Upper lobe of left lung (tissue), 6 donors: Measurements from ENCODE around the gene PRCD. TPM values are rescaled to one million over a fixed set of nuclear protein-coding genes. Genes with fewer than 3 reads are reported as not detected.

Experiments used
- ATAC-seq, 2 donors: fragments of 200-7000 bp; cut with Tn5 transposase; one replicate each; pipeline ENCODE4 v1.9.1; 2022; ENCODE audit warnings: mild to moderate bottlenecking in 2 of 2, moderate library complexity in 2 of 2; ENCODE audit not compliant: low FRiP score in 2 of 2
- DNase-seq, 2 donors: peaks; one replicate each; pipeline ENCODE4 v3.0.0-alpha.2; 2019 to 2020
- H3K27ac ChIP-seq, 4 donors: fragments of 200-600 bp; sonication (generic); one replicate each; pipeline ENCODE4 v1.5.1; 2016 to 2019
- H3K27me3 ChIP-seq, 4 donors: fragments of 200-600 bp; sonication (generic); one replicate each; pipeline ENCODE4 v1.5.1; 2017 to 2019
- H3K36me3 ChIP-seq, 4 donors: fragments of 200-600 bp; sonication (generic); one replicate each; pipeline ENCODE4 v1.5.1; 2016 to 2019
- H3K4me1 ChIP-seq, 4 donors: fragments of 200-600 bp; sonication (generic); one replicate each; pipeline ENCODE4 v1.5.1; 2018 to 2019
- H3K4me3 ChIP-seq, 4 donors: fragments of 200-600 bp; sonication (generic); one replicate each; pipeline ENCODE4 v1.5.1; 2017 to 2019; ENCODE audit warnings: mild to moderate bottlenecking in 2 of 4, moderate library complexity in 1 of 4
- H3K9me3 ChIP-seq, 4 donors: fragments of 200-600 bp; sonication (generic); one replicate each; pipeline ENCODE4 v1.5.1; 2018 to 2019
- CTCF ChIP-seq, 6 experiments: fragments of 450-650 bp in 4 of 6; fragments of 200-600 bp in 2 of 6; sonication (generic) in 2 of 6; IDR thresholded peaks; one replicate each; pipeline ENCODE4 v1.5.1; 2016 to 2019; ENCODE audit warnings: antibody characterized with exemption in 6 of 6
- EP300 ChIP-seq, 4 donors: sonication (generic); formaldehyde crosslinking; IDR thresholded peaks; one replicate each; pipeline ENCODE4 v1.5.1; 2017; ENCODE audit warnings: antibody characterized with exemption in 4 of 4, control low read depth in 2 of 4
- POLR2A ChIP-seq, 4 donors: fragments of 450-650 bp; IDR thresholded peaks; one replicate each; pipeline ENCODE4 v1.5.1; 2016 to 2017; ENCODE audit warnings: antibody characterized with exemption in 4 of 4, mild to moderate bottlenecking in 2 of 4
- POLR2AphosphoS5 ChIP-seq, 2 donors: sonication (generic); formaldehyde crosslinking; IDR thresholded peaks; one replicate each; pipeline ENCODE4 v1.5.1; 2017; ENCODE audit warnings: antibody characterized with exemption in 2 of 2
- WGBS, 2 donors: methylation state at CpG; one replicate each; pipeline ENCODE4 v1.1.5; 2017 to 2018; 5-methylcytosine and 5-hydroxymethylcytosine counted together
- total RNA-seq, 6 donors: library from RNA; depleted of rRNA in 4 of 6; stranded (reverse); fragments of >200 nt in 4 of 6; gene quantifications; one replicate each; pipeline versions ENCODE4 v1.1.0 to v1.2.1, GENCODE V29; 2016 to 2021
- donor health status: DM: no; HTN: no; CAD: no; lungs with moderate emphysema.
- donor health status: DM: no; HTN: yes; CAD: no; lungs with severe emphysema.

Gene PRCD
- 10 to 100 TPM in 1 of 6 donors, 1 to 10 TPM in 4, not detected in 1; 3.0 to 13.9 (median 7.2) TPM for total RNA-seq

- DNase-seq: no peak
- H3K4me1 ChIP-seq: peaks cover 45 to 63% (median 58%) of the 10 kb centered on the region in 4 donors
- 75 to 79% methylated on average over 10 to 22 of the region's 22 CpGs for WGBS, 2 donors
Observed at GRCh38 chr17:76539631-76540271, at the start of gene PRCD. Gene PRCD (plus strand): TSS chr17:76540044. CDS start chr17:76540142, 98 bp downstream.

GRCh38 chr17:76490112-76490710 lies 49.6 kb upstream of the PRCD start:
- ATAC-seq: no peak
- Histone ChIP-seq H3K27me3 (no peaks in the 10 kb centered on the region), H3K4me3 (no peak overlapping the region), H3K36me3 (peaks cover 0 to 7% (median 2%) of the 10 kb centered on the region in 4 donors), H3K4me1 (peaks cover 47 to 66% (median 55%) of the 10 kb centered on the region in 4 donors), H3K9me3 (no peaks in the 10 kb centered on the region), H3K27ac (peak overlapping the region in 3 of 4 donors; percentile 89 to 95 (median 94))
- 63% methylated on average over 10 of the region's 10 CpGs; no CpG with 5 or more reads in 1 of the 2 donors for WGBS, 2 donors
- DNase-seq: no peak
- TF ChIP-seq POLR2A (IDR thresholded peaks at IDR 0.05) (no peak), EP300 (IDR thresholded peaks at IDR 0.05) (no peak), POLR2AphosphoS5 (IDR thresholded peaks at IDR 0.05) (no peak), CTCF (IDR thresholded peaks at IDR 0.05) (no peak)

More at GRCh38 chr17:76539631-76540271, at the start of gene PRCD:
- Histone ChIP-seq H3K27ac (peak within 1 kb of the TSS in 3 of 4 donors; percentile 1 to 75 (median 72)), H3K27me3 (peaks cover 0 to 18% (median 10%) of the 10 kb centered on the region in 4 donors), H3K4me3 (peak within 1 kb of the TSS in 3 of 4 donors; percentile 25 to 47 (median 43)), H3K9me3 (no peaks in the 10 kb centered on the region), H3K36me3 (no peaks in the 10 kb centered on the region)
- no peak for ATAC-seq
- no peak for TF ChIP-seq CTCF (IDR thresholded peaks at IDR 0.05)
- no peak for TF ChIP-seq POLR2A (IDR thresholded peaks at IDR 0.05)
- no peak for TF ChIP-seq EP300 (IDR thresholded peaks at IDR 0.05)
- no peak for TF ChIP-seq POLR2AphosphoS5 (IDR thresholded peaks at IDR 0.05)

GRCh38 chr17:76491271-76492122 lies 48.3 kb upstream of the PRCD start:
- H3K27ac ChIP-seq: peak overlapping the region; percentile 89 to 95 (median 94)
- WGBS, 2 donors: 58 to 64% methylated on average over 4 to 17 of the region's 17 CpGs
- no peaks in the 10 kb centered on the region for H3K27me3 ChIP-seq
- H3K4me1 ChIP-seq: peaks cover 46 to 64% (median 57%) of the 10 kb centered on the region in 4 donors
- TF ChIP-seq CTCF (IDR thresholded peaks at IDR 0.05) (no peak), EP300 (IDR thresholded peaks at IDR 0.05) (no peak), POLR2AphosphoS5 (IDR thresholded peaks at IDR 0.05) (no peak), POLR2A (IDR thresholded peaks at IDR 0.05) (no peak)
- H3K4me3 ChIP-seq: no peak overlapping the region
- H3K9me3 ChIP-seq: no peaks in the 10 kb centered on the region
- ATAC-seq (peak; percentile 2 to 32), DNase-seq (peak in 1 of 2 donors; percentile 41)
- H3K36me3 ChIP-seq: peaks cover 0 to 7% (median 2%) of the 10 kb centered on the region in 4 donors

- Histone ChIP-seq H3K4me1 (peaks cover 49 to 73% (median 65%) of the 10 kb centered on the region in 4 donors), H3K9me3 (no peaks in the 10 kb centered on the region), H3K36me3 (peaks cover 0 to 4% (median 2%) of the 10 kb centered on the region in 4 donors), H3K4me3 (peak overlapping the region in 2 of 4 donors; percentile 27 to 32), H3K27me3 (no peaks in the 10 kb centered on the region), H3K27ac (peak overlapping the region; percentile 89 to 95 (median 94))
- TF ChIP-seq POLR2AphosphoS5 (IDR thresholded peaks at IDR 0.05) (no peak), EP300 (IDR thresholded peaks at IDR 0.05) (no peak), POLR2A (IDR thresholded peaks at IDR 0.05) (peak in 1 of 4 donors; percentile 45), CTCF (IDR thresholded peaks at IDR 0.05) (no peak)
- peak; percentile 11 to 50 for ATAC-seq
- peak in 1 of 2 donors; percentile 34 for DNase-seq
- 59 to 60% methylated on average over 3 to 11 of the region's 11 CpGs for WGBS, 2 donors
Observed at GRCh38 chr17:76492123-76492988, 47.5 kb upstream of the PRCD start.
